Stimulated activated CD4-positive, alpha-beta T cell treated with anti-CD3 and anti-CD28 coated beads, Interleukin-1b, Interleukin-23, amount 100 ng/mL, for 4 hours (primary cell): ENCODE results near the gene KHK.
A peak's percentile ranks its signal among the peaks of the same experiment; 100 is the strongest.
"Not testable (repeated sequence)": the region's sequence is repeated elsewhere in the genome, so short reads cannot be mapped to it uniquely, and the experiment has no call there.

ENCODE experiments used
- DNase-seq, 2 donors: peaks; one replicate each; pipeline ENCODE4 v3.0.0-alpha.2; 2020; ENCODE audit warnings: low read depth in 2 of 2

KHK gene

GRCh38 chr2:27095745-27096651 lies 9.4 kb downstream of the KHK start:
- no peak for DNase-seq

- DNase-seq, result no peak
These were observed 10.3 kb downstream of the KHK start for GRCh38 chr2:27096748-27097297.

GRCh38 chr2:27097341-27097740 lies 10.8 kb downstream of the KHK start:
- DNase-seq, result no peak

- no peak for DNase-seq
These were observed 12.9 kb downstream of the KHK start for GRCh38 chr2:27099334-27099955.

- DNase-seq, result no peak
These were observed 13.5 kb downstream of the KHK start for GRCh38 chr2:27100036-27100435.

- DNase-seq, result no peak
These were observed 15.8 kb downstream of the KHK start for GRCh38 chr2:27102329-27102728.

GRCh38 chr2:27105981-27106380 lies 19.4 kb downstream of the KHK start:
- no peak for DNase-seq

GRCh38 chr2:27108221-27108620 lies 21.6 kb downstream of the KHK start:
- no peak for DNase-seq

- no peak for DNase-seq
These were observed 22.5 kb downstream of the KHK start for GRCh38 chr2:27109083-27109482.

GRCh38 chr2:27110603-27111352 lies 24.2 kb downstream of the KHK start:
- not testable (repeated sequence) for DNase-seq

GRCh38 chr2:27111392-27112078 lies 25.0 kb downstream of the KHK start:
- not testable (repeated sequence) for DNase-seq

GRCh38 chr2:27115519-27115918 lies 28.9 kb downstream of the KHK start:
- DNase-seq, result no peak

GRCh38 chr2:27117995-27118524 lies 31.5 kb downstream of the KHK start:
- no peak for DNase-seq

- DNase-seq, result peak in 1 of 2 donors; percentile 27
These were observed 32.2 kb downstream of the KHK start, which contains the start of gene CGREF1 for GRCh38 chr2:27118525-27119329. CGREF1 (minus strand) TSS chr2:27119128; CDS start chr2:27104366, 14,762 bp downstream.

- DNase-seq, result not testable (repeated sequence)
These were observed 32.7 kb downstream of the KHK start for GRCh38 chr2:27119330-27119670.

- DNase-seq, result no peak
These were observed 35.3 kb downstream of the KHK start for GRCh38 chr2:27121906-27122305.

- DNase-seq, result no peak
These were observed 36.2 kb downstream of the KHK start for GRCh38 chr2:27122791-27123190.

- DNase-seq, result peak; percentile 37 to 61
These were observed 37.0 kb downstream of the KHK start, which contains the start of gene ABHD1 for GRCh38 chr2:27123302-27124150. ABHD1 (plus strand) TSS chr2:27123815; CDS start chr2:27123949, 134 bp downstream.

- DNase-seq, result no peak
These were observed 38.5 kb downstream of the KHK start for GRCh38 chr2:27125104-27125503.
